IMR-90 (cell line): ENCODE measurements around the gene FOXQ1. TPM values are rescaled to one million over a fixed set of nuclear protein-coding genes. Genes with fewer than 3 reads are reported as not detected.

ENCODE experiments used
- ATAC-seq: fragments of 200-7000 bp; cut with Tn5 transposase; 2 replicates; pipeline ENCODE4 v1.9.1; 2020; ENCODE audit warnings: low read depth, mild to moderate bottlenecking, moderate library complexity
- BruUV-seq: library from RNA; stranded (reverse); fragments of 400-500 nt; replicated peaks from 2 replicates; lab custom pipeline; 2021; lab: Mats Ljungman, UMichigan
- CTCF ChIA-PET: fragments of 300-600 bp; formaldehyde crosslinking; extraction: SDS; loops from one replicate; lab custom pipeline; 2021; ENCODE audit warnings: antibody characterized with exemption; lab: Yijun Ruan, JAX
- POLR2A ChIA-PET: fragments of 300-600 bp; sonication (Branson Sonifier 250); formaldehyde crosslinking; loops from one replicate; lab custom pipeline; 2022; ENCODE audit warnings: antibody characterized with exemption; ENCODE audit not compliant: unreplicated experiment; lab: Charles Lee
- DNase-seq: peaks from one replicate; pipeline ENCODE4 v3.0.0; 2013
- H2AFZ ChIP-seq: replicated peaks from 2 replicates; pipeline ENCODE3; 2013; ENCODE audit warnings: low read length, mild to moderate bottlenecking; ENCODE audit not compliant: poor library complexity
- H2AK5ac ChIP-seq: 2 replicates; pipeline ENCODE4 v1.6.1; 2013; ENCODE audit warnings: low read depth, low read length, inconsistent platforms
- H2AK9ac ChIP-seq: replicated peaks from 2 replicates; pipeline ENCODE3; 2013; ENCODE audit warnings: mild to moderate bottlenecking, low read depth, low read length, moderate library complexity; ENCODE audit not compliant: poor library complexity
- H2BK120ac ChIP-seq: 2 replicates; pipeline ENCODE4 v1.6.1; 2013; ENCODE audit warnings: low read depth, low read length, inconsistent platforms
- H2BK15ac ChIP-seq: 3 replicates; pipeline ENCODE4 v1.6.1; 2013; ENCODE audit warnings: low read depth, low read length, inconsistent platforms
- H2BK20ac ChIP-seq: 2 replicates; pipeline ENCODE4 v1.6.1; 2013; ENCODE audit warnings: low read depth, mild to moderate bottlenecking, inconsistent platforms, low read length, moderate library complexity
- H2BK5ac ChIP-seq: 2 replicates; pipeline ENCODE4 v1.6.1; 2013; ENCODE audit warnings: mild to moderate bottlenecking, low read depth, low read length, inconsistent platforms; ENCODE audit not compliant: poor library complexity, severe bottlenecking
- H3K14ac ChIP-seq: replicated peaks from 2 replicates; pipeline ENCODE4 v1.6.1; 2013; ENCODE audit warnings: low read depth, low read length, inconsistent platforms
- H3K18ac ChIP-seq: 2 replicates; pipeline ENCODE4 v1.6.1; 2013; ENCODE audit warnings: low read depth, low read length, control low read depth
- H3K23ac ChIP-seq: 2 replicates; pipeline ENCODE4 v1.6.1; 2013; ENCODE audit warnings: low read depth, low read length, inconsistent platforms
- H3K27ac ChIP-seq: 2 replicates; pipeline ENCODE4 v1.5.1; 2013; ENCODE audit warnings: mild to moderate bottlenecking, control low read depth, low read length; ENCODE audit not compliant: insufficient read depth
- H3K27me3 ChIP-seq: 2 replicates; pipeline ENCODE4 v1.6.1; 2013; ENCODE audit warnings: low read length; ENCODE audit not compliant: control insufficient read depth, insufficient read depth
- H3K36me3 ChIP-seq: 2 replicates; pipeline ENCODE4 v1.6.1; 2013; ENCODE audit warnings: low read length, mixed read lengths; ENCODE audit not compliant: control insufficient read depth, insufficient read depth
- H3K4ac ChIP-seq: 2 replicates; pipeline ENCODE4 v1.6.1; 2013; ENCODE audit warnings: low read depth, low read length, inconsistent platforms
- H3K4me1 ChIP-seq: 2 replicates; pipeline ENCODE4 v1.6.1; 2013; ENCODE audit warnings: low read length, mixed read lengths; ENCODE audit not compliant: control insufficient read depth, insufficient read depth
- H3K4me2 ChIP-seq: 2 replicates; pipeline ENCODE4 v1.6.1; 2013; ENCODE audit warnings: low read depth, mild to moderate bottlenecking, control low read depth, low read length, moderate library complexity
- H3K4me3 ChIP-seq: 2 replicates; pipeline ENCODE4 v1.5.1; 2013; ENCODE audit warnings: low read depth, mild to moderate bottlenecking, control low read depth, low read length, moderate library complexity; ENCODE audit not compliant: insufficient read depth
- H3K56ac ChIP-seq: 2 replicates; pipeline ENCODE4 v1.6.1; 2013; ENCODE audit warnings: low read length, inconsistent platforms; ENCODE audit not compliant: insufficient read depth; ENCODE audit errors: extremely low read depth
- H3K79me1 ChIP-seq, 2 experiments: 2 replicates each; pipeline ENCODE4 v1.6.1; 2013; ENCODE audit warnings: low read length in 2 of 2, inconsistent platforms in 1 of 2, low read depth in 1 of 2
- H3K9ac ChIP-seq: 2 replicates; pipeline ENCODE4 v1.6.1; 2013; ENCODE audit warnings: low read depth, low read length, control low read depth
- H3K9me1 ChIP-seq: 2 replicates; pipeline ENCODE4 v1.6.1; 2013; ENCODE audit warnings: low read length, inconsistent platforms; ENCODE audit not compliant: insufficient read depth
- H3K9me3 ChIP-seq: 2 replicates; pipeline ENCODE4 v1.6.1; 2013; ENCODE audit warnings: low read length; ENCODE audit not compliant: control insufficient read depth, insufficient read depth
- H4K20me1 ChIP-seq: 2 replicates; pipeline ENCODE4 v1.6.1; 2013; ENCODE audit warnings: low read length, inconsistent platforms; ENCODE audit not compliant: insufficient read depth
- H4K5ac ChIP-seq: 2 replicates; pipeline ENCODE4 v1.6.1; 2013; ENCODE audit warnings: mild to moderate bottlenecking, low read depth, low read length, control low read depth
- H4K8ac ChIP-seq, 2 experiments: 2 replicates each; pipeline ENCODE4 v1.6.1; 2013; ENCODE audit warnings: low read depth in 2 of 2, low read length in 2 of 2, control low read depth in 1 of 2, inconsistent platforms in 1 of 2
- H4K91ac ChIP-seq: 2 replicates; pipeline ENCODE4 v1.6.1; 2013; ENCODE audit warnings: low read depth, low read length, inconsistent platforms; ENCODE audit not compliant: insufficient read depth
- BHLHE40 ChIP-seq: fragments of 150-350 bp; IDR thresholded peaks from 2 replicates; pipeline ENCODE4 v1.6.1; 2016; ENCODE audit warnings: mild to moderate bottlenecking, low read depth, low read length
- CEBPB ChIP-seq: IDR thresholded peaks from 2 replicates; pipeline ENCODE4 v1.6.1; 2012; ENCODE audit warnings: low read depth, low read length, improper control_type of control experiment
- CHD1 ChIP-seq: IDR thresholded peaks from 2 replicates; pipeline ENCODE4 v1.6.1; 2012; ENCODE audit warnings: low read depth, low read length, improper control_type of control experiment
- CTCF ChIP-seq: conservative IDR thresholded peaks from 2 replicates; pipeline ENCODE4 v1.5.1; 2012; ENCODE audit warnings: mild to moderate bottlenecking, low read depth, low read length, improper control_type of control experiment
- FOS ChIP-seq: fragments of 150-350 bp; IDR thresholded peaks from 2 replicates; pipeline ENCODE4 v1.6.1; 2016; ENCODE audit warnings: low read depth, low read length
- MAFK ChIP-seq: IDR thresholded peaks from 2 replicates; pipeline ENCODE4 v1.6.1; 2012; ENCODE audit warnings: low read depth, low read length, improper control_type of control experiment
- MAZ ChIP-seq: IDR thresholded peaks from 2 replicates; pipeline ENCODE4 v1.6.1; 2012; ENCODE audit warnings: low read depth, mild to moderate bottlenecking, low read length, improper control_type of control experiment, moderate library complexity, borderline replicate concordance
- MXI1 ChIP-seq: IDR thresholded peaks from 2 replicates; pipeline ENCODE4 v1.6.1; 2012; ENCODE audit warnings: low read depth, mild to moderate bottlenecking, low read length, moderate library complexity, borderline replicate concordance
- NFE2L2 ChIP-seq: fragments of 150-350 bp; IDR thresholded peaks from 2 replicates; pipeline ENCODE4 v1.6.1; 2016; ENCODE audit warnings: low read depth, mild to moderate bottlenecking, low read length
- POLR2A ChIP-seq: IDR thresholded peaks from 2 replicates; pipeline ENCODE4 v1.6.1; 2012; ENCODE audit warnings: mild to moderate bottlenecking, low read depth, low read length
- RAD21 ChIP-seq: IDR thresholded peaks from 2 replicates; pipeline ENCODE4 v1.6.1; 2012; ENCODE audit warnings: low read length, improper control_type of control experiment
- RCOR1 ChIP-seq: IDR thresholded peaks from 2 replicates; pipeline ENCODE4 v1.6.1; 2012; ENCODE audit warnings: mild to moderate bottlenecking, low read length, improper control_type of control experiment; ENCODE audit not compliant: insufficient replicate concordance
- RFX5 ChIP-seq: IDR thresholded peaks from 2 replicates; pipeline ENCODE4 v1.8.0; 2012; ENCODE audit warnings: low read depth, mild to moderate bottlenecking, low read length, moderate library complexity
- SMC3 ChIP-seq: fragments of 150-350 bp; IDR thresholded peaks from 2 replicates; pipeline ENCODE4 v1.6.1; 2016; ENCODE audit warnings: low read depth, mild to moderate bottlenecking, antibody characterized with exemption, low read length, moderate library complexity
- WGBS, 2 experiments: methylation state at CpG; one replicate each; pipeline versions ENCODE4 v1.1.5 to v1.1.7; 2013; ENCODE audit warnings: missing lambda C conversion rate in 2 of 2; ENCODE audit not compliant: insufficient read length in 1 of 2; ENCODE audit errors: extremely low coverage in 2 of 2; 5-methylcytosine and 5-hydroxymethylcytosine counted together
- dilution Hi-C: fragments of 300-500 bp; cut with HindIII; formaldehyde crosslinking; loops from one replicate; pipeline ENCODE4 v1.14.3; 2018; ENCODE audit warnings: low sequenced_read_pairs; ENCODE audit not compliant: unreplicated experiment
- in situ Hi-C: fragments of 300-500 bp; cut with MboI; formaldehyde crosslinking; loops from 3 replicates; pipeline ENCODE4 v1.14.3; 2019; ENCODE audit warnings: low sequenced_read_pairs, inconsistent platforms, mixed read lengths
- intact Hi-C: fragments of 100-400 bp; cut with micrococcal nuclease; formaldehyde crosslinking; loops from 2 replicates; pipeline ENCODE4 v1.10.0; 2022
- polyA plus RNA-seq, 3 experiments: library from polyadenylated mRNA; depleted of rRNA; stranded (reverse); fragments of >200 nt; gene quantifications; 2 replicates each; pipeline ENCODE4 v1.2.3, GENCODE V29; 2012; ENCODE audit warnings: low replicate concordance in 1 of 3
- total RNA-seq: library from RNA; depleted of rRNA; stranded (reverse); fragments of >200 nt; gene quantifications from 2 replicates; pipeline ENCODE4 v1.2.3, GENCODE V29; 2012
- TF ChIP-seq, protein P1 (sequence below): fragments of 150-350 bp; IDR thresholded peaks from 2 replicates; pipeline ENCODE4 v1.6.1; 2016; ENCODE audit warnings: low read depth, mild to moderate bottlenecking, low read length, moderate library complexity, borderline replicate concordance
- TF ChIP-seq, protein P2 (sequence below): fragments of 150-350 bp; IDR thresholded peaks from 2 replicates; pipeline ENCODE4 v1.6.1; 2017; ENCODE audit warnings: mild to moderate bottlenecking, antibody characterized with exemption, low read length, low read depth

Gene FOXQ1
- total and polyA plus RNA-seq, 2 of the 4 experiments (the other 2 are of a cell fraction): not detected

DNA sequence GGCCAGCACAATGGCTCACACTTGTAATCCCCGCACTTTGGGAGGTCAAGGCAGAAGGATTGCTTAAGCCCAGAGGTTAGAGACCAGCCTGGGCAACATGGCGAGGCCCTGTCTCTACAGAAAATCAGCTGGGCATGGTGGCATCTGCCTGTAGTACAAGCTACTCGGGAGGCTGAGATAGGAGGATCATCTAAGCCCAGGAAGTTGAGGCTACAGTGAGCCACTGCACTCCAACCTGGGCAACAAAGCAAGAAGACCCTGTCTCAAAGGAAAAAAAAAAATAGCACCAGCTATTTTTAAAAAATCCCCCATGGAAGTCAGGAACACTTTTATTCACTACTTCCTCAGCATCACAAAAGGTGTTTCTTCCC is 45.2 kb upstream of the FOXQ1 start:
- Histone ChIP-seq H3K4ac (no peak overlapping the region), H2AK5ac (no peak overlapping the region), H3K9me1 (no peaks in the 10 kb centered on the region), H3K4me1 (no peaks in the 10 kb centered on the region), H3K23ac (no peak overlapping the region), H3K4me3 (no peak overlapping the region), H3K14ac (no peak overlapping the region), H2BK15ac (no peak overlapping the region), H3K9me3 (no peaks in the 10 kb centered on the region), H4K91ac (no peak overlapping the region), H2AK9ac (no peak overlapping the region), H3K27me3 (peaks cover 5% of the 10 kb centered on the region), H2AFZ (no peak overlapping the region), H4K20me1 (no peaks in the 10 kb centered on the region), H4K8ac (no peak overlapping the region), H3K56ac (no peak overlapping the region), H3K36me3 (no peaks in the 10 kb centered on the region), H4K5ac (no peak overlapping the region), H3K27ac (no peak overlapping the region), H3K18ac (no peak overlapping the region), H2BK5ac (no peak overlapping the region), H3K4me2 (no peak overlapping the region), H3K9ac (no peak overlapping the region), H2BK120ac (no peak overlapping the region), H3K79me1 (no peaks in the 10 kb centered on the region), H2BK20ac (no peak overlapping the region)
- intact Hi-C loops (no loop called here), in situ Hi-C loops (no loop called here), dilution Hi-C loops (no loop called here)
- WGBS, 2 experiments: 60% methylated on average over 1 of the region's 3 CpGs; no CpG with 5 or more reads in 1 of the 2 experiments
- TF ChIP-seq POLR2A (no peak), MAFK (no peak), MXI1 (no peak), MAZ (no peak), NFE2L2 (no peak), FOS (no peak), SMC3 (no peak), BHLHE40 (no peak), RCOR1 (no peak), RFX5 (no peak), CHD1 (no peak), CEBPB (no peak), CTCF (no peak), RAD21 (no peak)
- TF ChIP-seq, protein P1, sequence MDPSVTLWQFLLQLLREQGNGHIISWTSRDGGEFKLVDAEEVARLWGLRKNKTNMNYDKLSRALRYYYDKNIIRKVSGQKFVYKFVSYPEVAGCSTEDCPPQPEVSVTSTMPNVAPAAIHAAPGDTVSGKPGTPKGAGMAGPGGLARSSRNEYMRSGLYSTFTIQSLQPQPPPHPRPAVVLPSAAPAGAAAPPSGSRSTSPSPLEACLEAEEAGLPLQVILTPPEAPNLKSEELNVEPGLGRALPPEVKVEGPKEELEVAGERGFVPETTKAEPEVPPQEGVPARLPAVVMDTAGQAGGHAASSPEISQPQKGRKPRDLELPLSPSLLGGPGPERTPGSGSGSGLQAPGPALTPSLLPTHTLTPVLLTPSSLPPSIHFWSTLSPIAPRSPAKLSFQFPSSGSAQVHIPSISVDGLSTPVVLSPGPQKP: no peak
- TF ChIP-seq, protein P2, sequence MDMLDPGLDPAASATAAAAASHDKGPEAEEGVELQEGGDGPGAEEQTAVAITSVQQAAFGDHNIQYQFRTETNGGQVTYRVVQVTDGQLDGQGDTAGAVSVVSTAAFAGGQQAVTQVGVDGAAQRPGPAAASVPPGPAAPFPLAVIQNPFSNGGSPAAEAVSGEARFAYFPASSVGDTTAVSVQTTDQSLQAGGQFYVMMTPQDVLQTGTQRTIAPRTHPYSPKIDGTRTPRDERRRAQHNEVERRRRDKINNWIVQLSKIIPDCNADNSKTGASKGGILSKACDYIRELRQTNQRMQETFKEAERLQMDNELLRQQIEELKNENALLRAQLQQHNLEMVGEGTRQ: no peak
- ATAC-seq (no peak), DNase-seq (no peak)
- ChIA-PET CTCF (no interaction called here), POLR2A (no interaction called here)
- BruUV-seq: no TSS peak
